T-helper 2 cell (primary cell): ENCODE measurements around the gene MYH1.

Experiments
- DNase-seq, 5 experiments: peaks; one replicate each; pipeline versions ENCODE4 v3.0.0 to v3.0.0-alpha.2; 2012 to 2022

Gene MYH1

GRCh38 chr17:10477701-10478100 is 40.6 kb downstream of the MYH1 start:
- no peak for DNase-seq

- no peak for DNase-seq
Measured at GRCh38 chr17:10474536-10474935, 43.8 kb downstream of the MYH1 start.

GRCh38 chr17:10471858-10472257 is 46.5 kb downstream of the MYH1 start:
- DNase-seq: no peak

- no peak for DNase-seq
Measured at GRCh38 chr17:10469459-10469858, 48.9 kb downstream of the MYH1 start, which contains the start of gene MYH4. TSS of gene MYH4 (minus strand) at chr17:10469559. CDS start at chr17:10466745, 2,814 bp downstream.

- no peak for DNase-seq
Measured at GRCh38 chr17:10463402-10463801, 54.9 kb downstream of the MYH1 start.

- no peak for DNase-seq
Measured at GRCh38 chr17:10460062-10460461, 58.3 kb downstream of the MYH1 start.

- no peak for DNase-seq
Measured at GRCh38 chr17:10458701-10459100, 59.6 kb downstream of the MYH1 start.

- no peak for DNase-seq
Measured at GRCh38 chr17:10457952-10458351, 60.4 kb downstream of the MYH1 start.

- DNase-seq: no peak
Measured at GRCh38 chr17:10447026-10447931, 71.1 kb downstream of the MYH1 start.
